Adrenal gland (tissue), 12 donors: ENCODE data around the gene LRRTM4. TPM values are rescaled to one million over a fixed set of nuclear protein-coding genes. Genes with fewer than 3 reads are reported as not detected.

ENCODE experiments used
- DNase-seq, 7 donors: peaks; one replicate each; pipeline ENCODE4 v3.0.0-alpha.2; 2019 to 2020
- H3K27ac ChIP-seq, 5 donors: fragments of 200-600 bp; sonication (generic) in 4 of 5; 1 replicate in 3 of 5; 2 replicates in 2 of 5; pipeline versions ENCODE4 v1.5.1 to v1.8.0; 2016 to 2020; ENCODE audit warnings: mild to moderate bottlenecking in 1 of 5
- H3K27me3 ChIP-seq: fragments of 200-600 bp; 2 replicates; pipeline ENCODE4 v1.8.0; 2021
- H3K36me3 ChIP-seq, 2 donors: fragments of 200-600 bp; replicated peaks in 1 of 2; 1 replicate in 1 of 2; 2 replicates in 1 of 2; pipeline versions ENCODE4 v1.5.1 to v1.8.0; 2018 to 2022
- H3K4me1 ChIP-seq, 2 donors: fragments of 200-600 bp; replicated peaks in 1 of 2; 1 replicate in 1 of 2; 2 replicates in 1 of 2; pipeline versions ENCODE4 v1.5.1 to v1.8.0; 2018 to 2021
- H3K4me3 ChIP-seq, 4 donors: fragments of 200-600 bp; sonication (generic) in 3 of 4; one replicate each; pipeline ENCODE4 v1.5.1; 2016 to 2018
- H3K9me3 ChIP-seq, 3 donors: fragments of 200-600 bp; sonication (generic) in 1 of 3; replicated peaks in 1 of 3; 1 replicate in 2 of 3; 2 replicates in 1 of 3; pipeline versions ENCODE4 v1.5.1 to v1.8.0; 2016 to 2021
- POLR2A ChIP-seq, 2 donors: fragments of 450-650 bp; IDR thresholded peaks; one replicate each; pipeline ENCODE4 v1.6.1; 2017; ENCODE audit warnings: antibody characterized with exemption in 2 of 2, mild to moderate bottlenecking in 2 of 2, moderate library complexity in 1 of 2
- WGBS, 4 donors: extraction: QIAGEN DNeasy Blood & Tissue Kit in 2 of 4; methylation state at CpG; one replicate each; pipeline versions ENCODE4 v1.1.5 to v1.1.7; 2013 to 2017; 5-methylcytosine and 5-hydroxymethylcytosine counted together
- intact Hi-C, 2 donors: fragments of 100-400 bp; cut with DNase I; formaldehyde crosslinking; loops; one replicate each; pipeline versions ENCODE4 v1.14.1 to v1.15.0; 2022 to 2023
- polyA plus RNA-seq, 3 donors: library from polyadenylated mRNA; stranded (reverse); fragments of 200-250 nt in 2 of 3; fragments of 350-450 nt in 1 of 3; fragmentation: Illumina TruSeq in 1 of 3; extraction: RNeasy Lipid Tissue Mini Kit (QIAGEN cat#74804) in 1 of 3; gene quantifications; one replicate each; pipeline ENCODE4 v1.2.3, GENCODE V29; 2013 to 2014
- total RNA-seq, 9 donors: library from RNA; depleted of rRNA in 4 of 9; stranded (reverse); fragments of >200 nt in 4 of 9; fragments of 120-200 nt in 1 of 9; fragmentation: NEBNext Ultra II Directional in 1 of 9; extraction: Animal tissue kit (Norgen Biotek cat#: 25700) in 1 of 9; gene quantifications; one replicate each; pipeline versions ENCODE4 v1.1.0 to v1.2.4, GENCODE V29; 2013 to 2023
- TF ChIP-seq, protein P1 (sequence below), 6 experiments: fragments of 450-650 bp in 4 of 6; fragments of 200-600 bp in 2 of 6; sonication (generic) in 1 of 6; IDR thresholded peaks; 1 replicate in 5 of 6; 2 replicates in 1 of 6; pipeline versions ENCODE4 v1.5.1 to v1.8.0; 2016 to 2021; ENCODE audit warnings: antibody characterized with exemption in 6 of 6, mild to moderate bottlenecking in 2 of 6, moderate library complexity in 1 of 6
- donor health status: healthy with polysubstance abuse.
- donor health status: Bipolar disorder and iron deficiency.
- donor health status: DM: yes; HTN: yes; CAD: no.
- donor health status: DM: no; HTN: no; CAD: no.
- donor health status: DM: no; HTN: no; CAD: no.
- donor health status: DM: yes; HTN: yes; CAD: no.

The LRRTM4 gene
- total and polyA plus RNA-seq, 12 donors: 0.07 to 0.67 (median 0.43) TPM; not detected in 4

DNA sequence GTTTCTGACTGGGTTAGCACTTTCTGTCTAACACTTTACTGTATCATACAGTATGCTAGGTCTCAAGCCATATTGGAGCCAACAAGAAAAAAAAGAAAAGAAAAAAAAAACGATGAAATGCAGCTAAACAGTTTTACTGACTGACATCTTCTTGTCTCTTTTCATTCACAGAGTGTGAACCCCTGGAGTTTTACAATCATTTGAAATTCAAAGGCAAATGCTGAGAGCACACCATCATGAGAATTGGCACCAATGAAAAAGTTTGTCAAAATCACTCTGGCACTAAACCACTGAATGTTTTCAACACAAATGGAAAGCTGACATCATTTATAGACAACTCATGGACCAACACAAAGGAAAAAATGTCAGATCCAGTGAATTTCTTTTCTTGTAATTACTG lies 513.3 kb downstream of the LRRTM4 start:
- no peaks in the 10 kb centered on the region for H3K4me1 ChIP-seq
- H3K36me3 ChIP-seq: no peaks in the 10 kb centered on the region
- no peak overlapping the region for H3K4me3 ChIP-seq
- no peak for TF ChIP-seq POLR2A (IDR thresholded peaks at IDR 0.05)
- TF ChIP-seq, protein P1, sequence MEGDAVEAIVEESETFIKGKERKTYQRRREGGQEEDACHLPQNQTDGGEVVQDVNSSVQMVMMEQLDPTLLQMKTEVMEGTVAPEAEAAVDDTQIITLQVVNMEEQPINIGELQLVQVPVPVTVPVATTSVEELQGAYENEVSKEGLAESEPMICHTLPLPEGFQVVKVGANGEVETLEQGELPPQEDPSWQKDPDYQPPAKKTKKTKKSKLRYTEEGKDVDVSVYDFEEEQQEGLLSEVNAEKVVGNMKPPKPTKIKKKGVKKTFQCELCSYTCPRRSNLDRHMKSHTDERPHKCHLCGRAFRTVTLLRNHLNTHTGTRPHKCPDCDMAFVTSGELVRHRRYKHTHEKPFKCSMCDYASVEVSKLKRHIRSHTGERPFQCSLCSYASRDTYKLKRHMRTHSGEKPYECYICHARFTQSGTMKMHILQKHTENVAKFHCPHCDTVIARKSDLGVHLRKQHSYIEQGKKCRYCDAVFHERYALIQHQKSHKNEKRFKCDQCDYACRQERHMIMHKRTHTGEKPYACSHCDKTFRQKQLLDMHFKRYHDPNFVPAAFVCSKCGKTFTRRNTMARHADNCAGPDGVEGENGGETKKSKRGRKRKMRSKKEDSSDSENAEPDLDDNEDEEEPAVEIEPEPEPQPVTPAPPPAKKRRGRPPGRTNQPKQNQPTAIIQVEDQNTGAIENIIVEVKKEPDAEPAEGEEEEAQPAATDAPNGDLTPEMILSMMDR (IDR thresholded peaks at IDR 0.05): no peak
- H3K27ac ChIP-seq: no peak overlapping the region
- no peaks in the 10 kb centered on the region for H3K27me3 ChIP-seq
- H3K9me3 ChIP-seq: no peaks in the 10 kb centered on the region
- 0 to 6% (median 2%) methylated on average over 1 of the region's 1 CpG for WGBS, 4 donors
- DNase-seq: no peak
- intact Hi-C loops: no loop called here

DNA sequence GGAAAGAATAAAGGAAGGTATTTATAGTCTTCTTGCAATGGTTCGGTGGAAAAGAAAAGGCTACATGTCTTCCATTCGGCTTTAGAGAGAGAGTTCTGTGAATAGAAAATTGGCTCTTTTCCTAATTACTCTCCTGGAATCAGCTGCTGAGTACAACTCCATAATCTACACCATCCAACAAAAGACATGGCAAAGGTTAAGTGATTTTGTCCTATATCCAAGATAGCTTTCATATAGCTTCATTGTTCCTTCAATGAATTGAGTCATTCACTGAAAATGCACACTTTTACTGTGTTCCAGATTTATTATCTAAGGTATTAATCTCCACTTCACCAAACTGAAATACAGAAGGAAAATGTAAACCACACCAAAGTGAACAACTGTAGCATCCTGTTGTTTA lies 514.5 kb downstream of the LRRTM4 start:
- Histone ChIP-seq H3K36me3 (no peaks in the 10 kb centered on the region), H3K27me3 (no peaks in the 10 kb centered on the region), H3K4me3 (no peak overlapping the region), H3K9me3 (no peaks in the 10 kb centered on the region), H3K4me1 (no peaks in the 10 kb centered on the region), H3K27ac (no peak overlapping the region)
- DNase-seq: no peak
- intact Hi-C loops: no loop called here
- WGBS, 4 donors: 67 to 80% (median 72%) methylated on average over 2 of the region's 2 CpGs
- TF ChIP-seq POLR2A (IDR thresholded peaks at IDR 0.05): no peak

DNA sequence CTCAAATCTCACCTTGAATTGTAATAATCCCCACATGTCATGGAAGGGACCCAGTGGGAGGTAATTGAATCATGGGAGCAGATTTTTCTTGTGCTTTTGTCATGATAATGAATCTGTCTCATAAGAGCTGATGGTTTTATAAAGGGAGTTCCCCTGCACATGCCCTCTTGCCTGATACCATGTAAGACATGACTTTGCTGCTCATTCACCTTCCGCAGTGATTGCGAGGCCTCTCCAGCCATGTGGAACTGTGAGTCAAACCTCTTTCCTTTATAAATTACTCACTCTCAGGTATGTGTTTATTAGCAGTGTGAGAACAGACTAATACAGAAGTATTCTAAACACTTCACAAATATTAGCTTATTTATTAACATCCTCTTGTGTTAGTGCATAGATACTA lies 516.7 kb downstream of the LRRTM4 start:
- no peak for DNase-seq
- H3K4me1 ChIP-seq: no peaks in the 10 kb centered on the region

DNA sequence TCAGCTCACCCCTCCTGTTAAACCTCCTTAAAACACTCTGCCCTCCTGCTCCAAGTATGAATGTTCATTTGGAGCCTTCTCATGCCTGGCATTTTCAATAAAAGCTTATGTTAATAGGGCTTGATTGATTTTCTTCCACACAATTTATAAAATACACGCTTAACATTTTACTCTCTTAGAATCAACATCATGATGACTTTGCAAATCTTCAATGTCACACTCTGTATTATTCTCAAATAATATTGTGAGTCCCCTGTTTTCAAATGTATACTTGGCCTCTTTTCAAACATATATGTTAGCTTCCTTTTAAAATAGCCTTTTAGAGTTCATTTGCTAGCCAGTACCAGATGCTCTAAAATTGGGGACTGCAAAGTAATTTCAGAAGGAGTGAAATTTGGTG lies 520.3 kb downstream of the LRRTM4 start:
- DNase-seq: no peak
- H3K9me3 ChIP-seq: no peaks in the 10 kb centered on the region
- 85 to 89% (median 86%) methylated on average over 1 of the region's 1 CpG for WGBS, 4 donors
- H3K4me3 ChIP-seq: no peak overlapping the region
- H3K27me3 ChIP-seq: no peaks in the 10 kb centered on the region
- TF ChIP-seq, protein P1 (IDR thresholded peaks at IDR 0.05): no peak
- TF ChIP-seq POLR2A (IDR thresholded peaks at IDR 0.05): no peak
- H3K36me3 ChIP-seq: no peaks in the 10 kb centered on the region
- H3K4me1 ChIP-seq: no peaks in the 10 kb centered on the region
- intact Hi-C loops: no loop called here
- H3K27ac ChIP-seq: no peak overlapping the region

More for the DNA sequence above, 516.7 kb downstream of the LRRTM4 start:
- TF ChIP-seq, protein P1 (IDR thresholded peaks at IDR 0.05): no peak
- no peak for TF ChIP-seq POLR2A (IDR thresholded peaks at IDR 0.05)
- no peaks in the 10 kb centered on the region for H3K9me3 ChIP-seq
- no peak overlapping the region for H3K27ac ChIP-seq
- intact Hi-C loops: no loop called here
- no peaks in the 10 kb centered on the region for H3K36me3 ChIP-seq
- H3K4me3 ChIP-seq: no peak overlapping the region
- no peaks in the 10 kb centered on the region for H3K27me3 ChIP-seq
- WGBS, 4 donors: 79 to 100% (median 90%) methylated on average over 2 of the region's 2 CpGs

DNA sequence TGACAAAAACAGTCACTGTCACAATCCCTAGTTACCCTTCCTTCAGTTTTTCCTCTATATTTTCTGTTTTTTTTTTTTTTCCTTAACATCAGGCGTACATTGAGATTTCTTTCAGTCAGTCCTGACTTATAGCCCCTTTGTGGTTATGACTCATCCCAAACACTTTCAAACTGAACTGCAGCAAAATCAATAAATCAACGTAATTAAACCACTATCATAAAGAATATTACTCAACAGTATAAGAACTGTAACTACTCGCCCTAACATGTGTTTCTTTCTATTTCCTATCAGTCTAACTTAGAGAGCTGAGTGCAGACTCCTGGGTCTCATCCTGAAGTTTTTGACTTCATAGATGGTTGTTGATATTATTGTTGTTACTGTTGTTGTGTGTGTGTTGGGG lies 523.5 kb downstream of the LRRTM4 start:
- Histone ChIP-seq H3K4me1 (no peaks in the 10 kb centered on the region), H3K4me3 (no peak overlapping the region), H3K27me3 (no peaks in the 10 kb centered on the region), H3K27ac (no peak overlapping the region), H3K36me3 (no peaks in the 10 kb centered on the region), H3K9me3 (no peaks in the 10 kb centered on the region)
- intact Hi-C loops: no loop called here
- 45 to 59% (median 54%) methylated on average over 3 of the region's 3 CpGs for WGBS, 4 donors
- no peak for DNase-seq
- TF ChIP-seq, protein P1 (IDR thresholded peaks at IDR 0.05): no peak
- TF ChIP-seq POLR2A (IDR thresholded peaks at IDR 0.05): no peak
